HG02884 (cell line): ENCODE data around the gene PIKFYVE.
"Not testable (repeated sequence)": the region's sequence is repeated elsewhere in the genome, so short reads cannot be mapped to it uniquely, and the experiment has no call there.

Experiments
- ATAC-seq: cut with Tn5 transposase; IDR thresholded peaks from one replicate; pipeline ENCODE4 v1.9.1; 2021; ENCODE audit warnings: mild to moderate bottlenecking, moderate library complexity; ENCODE audit not compliant: unreplicated experiment

PIKFYVE gene

GRCh38 chr2:208358758-208359631 lies 92.9 kb downstream of the PIKFYVE start:
- no peak for ATAC-seq

DNA sequence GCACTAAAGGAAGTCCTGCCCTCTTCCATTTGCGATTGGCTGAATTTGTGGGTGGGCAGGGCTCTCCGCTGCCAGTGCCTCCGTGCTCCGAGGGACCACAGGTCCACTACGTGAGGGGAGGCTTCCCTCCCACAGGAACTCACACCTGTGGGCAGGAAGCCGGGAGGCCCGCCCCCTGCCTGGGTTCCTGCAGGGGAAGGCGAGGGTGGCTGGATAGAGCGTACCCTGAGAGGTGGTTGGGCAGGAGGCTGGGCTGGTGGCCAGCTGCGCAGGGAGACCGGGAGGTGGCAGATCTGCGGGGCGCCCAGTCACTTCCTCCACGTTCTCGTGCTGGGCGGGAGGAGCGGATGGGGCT lies 93.6 kb downstream of the PIKFYVE start:
- peak; percentile 49 for ATAC-seq

- ATAC-seq, result no peak
Observed at GRCh38 chr2:208360259-208361076, 94.4 kb downstream of the PIKFYVE start.

DNA sequence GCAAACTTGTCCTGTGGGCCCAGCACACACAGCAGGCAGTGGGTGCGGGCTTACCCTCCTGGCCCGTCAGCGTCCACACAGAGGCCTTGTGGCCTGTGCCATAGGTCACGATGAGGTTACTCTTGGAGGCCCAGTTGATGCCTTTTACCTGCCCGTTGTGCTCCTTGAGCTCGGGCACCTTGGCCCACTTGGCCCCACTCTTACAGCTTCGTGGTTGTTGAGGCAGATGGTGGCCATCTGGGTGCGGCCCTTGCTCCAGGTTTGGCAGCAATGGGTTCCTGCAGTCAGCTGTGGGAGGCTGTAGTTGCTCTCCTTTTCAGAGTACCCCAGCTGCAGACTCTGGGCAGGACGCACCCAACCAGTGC lies 95.0 kb downstream of the PIKFYVE start:
- no peak for ATAC-seq

DNA sequence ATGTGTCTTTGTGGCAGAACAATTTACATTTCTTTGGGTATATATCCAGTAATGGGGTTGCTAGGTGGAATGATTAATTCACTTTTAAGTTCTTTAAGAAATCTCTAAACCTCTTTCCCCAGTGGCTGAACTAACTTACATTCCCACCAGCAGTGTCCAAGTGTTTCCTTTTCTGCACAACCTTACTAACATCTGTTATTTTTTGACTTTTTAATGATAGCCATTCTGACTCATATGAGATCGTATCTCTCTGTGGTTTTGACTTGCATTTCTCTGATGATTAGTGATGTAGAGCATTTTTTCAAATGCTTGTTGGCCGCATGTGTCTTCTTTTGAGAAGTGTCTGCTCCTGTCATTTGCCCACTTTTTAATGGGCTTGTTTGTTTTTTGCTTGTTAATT lies 97.4 kb downstream of the PIKFYVE start:
- ATAC-seq, result peak; percentile 59

GRCh38 chr2:208366215-208367127 lies 100.4 kb downstream of the PIKFYVE start:
- peak; percentile 46 for ATAC-seq

GRCh38 chr2:208369091-208369490 lies 103.0 kb downstream of the PIKFYVE start:
- ATAC-seq, result no peak

DNA sequence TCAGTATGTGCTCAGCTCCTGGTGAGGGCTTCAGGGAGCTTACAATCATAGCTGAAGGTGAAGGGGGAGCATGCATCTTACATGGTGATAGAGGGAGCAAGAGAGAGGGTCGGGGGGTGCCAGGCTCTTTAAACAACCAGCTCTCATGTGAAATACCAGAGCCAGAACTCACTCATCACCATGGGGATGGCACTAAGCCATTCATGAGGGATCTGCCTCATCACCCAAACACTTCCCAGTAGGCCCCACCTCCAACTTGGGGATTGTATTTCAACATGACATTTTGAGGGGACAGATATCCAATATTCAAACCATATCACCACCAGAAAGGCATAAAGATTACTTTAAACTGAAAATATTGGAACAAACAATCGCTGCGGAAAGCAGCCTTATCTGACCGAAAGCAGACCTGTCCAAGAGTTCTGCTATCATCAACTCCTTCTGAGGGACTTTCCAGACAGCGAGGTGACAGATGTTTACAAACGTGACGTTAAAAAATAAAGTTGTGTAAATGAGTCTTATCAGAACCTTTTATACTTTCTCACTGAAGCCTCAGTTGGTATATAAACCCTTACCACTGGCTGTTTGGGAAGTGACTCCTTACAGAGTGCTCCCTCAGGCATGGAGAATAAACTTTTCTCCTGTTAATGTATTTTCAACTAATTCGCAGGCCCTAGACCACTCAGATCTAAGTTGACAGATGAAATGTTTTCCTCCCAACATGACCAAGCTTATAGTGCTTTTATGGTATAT lies 105.0 kb downstream of the PIKFYVE start:
- ATAC-seq, result no peak

DNA sequence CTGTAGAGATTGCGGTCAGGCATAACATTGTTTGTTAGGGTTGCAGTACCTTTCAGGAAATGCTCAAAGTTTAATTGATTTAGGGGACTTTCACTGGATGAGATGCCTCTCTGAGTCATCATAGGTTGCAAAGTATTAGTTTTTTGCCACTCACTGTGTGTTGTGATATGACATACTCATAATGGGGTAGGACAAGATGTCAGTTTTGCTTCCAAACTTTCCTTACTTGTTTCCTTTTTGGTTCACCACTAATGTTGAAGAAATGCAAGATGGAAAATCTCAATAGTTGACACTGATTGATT lies 105.5 kb downstream of the PIKFYVE start:
- ATAC-seq, result no peak

GRCh38 chr2:208373460-208374089 lies 107.5 kb downstream of the PIKFYVE start:
- ATAC-seq, result peak; percentile 41

GRCh38 chr2:208375491-208376068 lies 109.5 kb downstream of the PIKFYVE start:
- ATAC-seq, result no peak

DNA sequence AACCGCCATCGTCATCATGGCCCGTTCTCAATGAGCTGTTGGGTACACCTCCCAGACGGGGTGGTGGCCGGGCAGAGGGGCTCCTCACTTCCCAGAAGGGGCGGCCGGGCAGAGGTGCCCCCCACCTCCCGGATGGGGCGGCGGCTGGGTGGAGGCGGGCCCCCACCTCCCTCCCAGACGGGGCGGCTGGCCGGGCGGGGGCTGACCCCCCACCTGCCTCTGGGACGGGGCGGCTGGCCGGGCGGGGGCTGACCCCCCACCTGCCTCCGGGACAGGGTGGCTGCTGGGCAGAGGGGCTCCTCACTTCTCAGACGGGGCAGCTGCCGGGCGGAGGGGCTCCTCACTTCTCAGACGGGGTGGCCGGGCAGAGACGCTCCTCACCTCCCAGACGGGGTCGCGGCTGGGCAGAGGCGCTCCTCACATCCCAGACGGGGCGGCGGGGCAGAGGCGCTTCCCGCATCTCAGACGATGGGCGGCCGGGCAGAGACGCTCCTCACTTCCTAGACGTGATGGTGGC lies 111.3 kb downstream of the PIKFYVE start:
- ATAC-seq, result not testable (repeated sequence)

DNA sequence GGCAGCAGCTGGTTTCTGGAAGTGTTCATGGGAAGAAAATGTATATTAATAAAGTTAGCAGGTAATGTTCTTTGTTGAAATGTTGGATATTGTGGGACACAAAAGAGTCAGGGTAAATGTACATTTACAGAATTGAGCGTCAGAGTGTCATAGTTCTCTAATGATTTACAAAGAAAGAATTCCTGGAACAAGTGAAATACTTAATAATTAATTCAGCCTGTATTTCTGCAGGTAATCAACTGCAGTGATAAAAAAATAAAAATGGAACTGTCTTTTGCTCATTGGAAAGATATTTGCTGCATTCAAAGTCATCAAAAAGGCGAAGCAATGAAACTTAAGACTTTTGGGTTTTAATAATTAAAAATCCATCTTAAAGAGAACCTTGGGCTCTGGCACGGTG lies 113.1 kb downstream of the PIKFYVE start:
- ATAC-seq, result no peak

- ATAC-seq, result no peak
Observed at GRCh38 chr2:208384637-208385036, 118.6 kb downstream of the PIKFYVE start.

- no peak for ATAC-seq
Observed at GRCh38 chr2:208386541-208386940, 120.5 kb downstream of the PIKFYVE start.

DNA sequence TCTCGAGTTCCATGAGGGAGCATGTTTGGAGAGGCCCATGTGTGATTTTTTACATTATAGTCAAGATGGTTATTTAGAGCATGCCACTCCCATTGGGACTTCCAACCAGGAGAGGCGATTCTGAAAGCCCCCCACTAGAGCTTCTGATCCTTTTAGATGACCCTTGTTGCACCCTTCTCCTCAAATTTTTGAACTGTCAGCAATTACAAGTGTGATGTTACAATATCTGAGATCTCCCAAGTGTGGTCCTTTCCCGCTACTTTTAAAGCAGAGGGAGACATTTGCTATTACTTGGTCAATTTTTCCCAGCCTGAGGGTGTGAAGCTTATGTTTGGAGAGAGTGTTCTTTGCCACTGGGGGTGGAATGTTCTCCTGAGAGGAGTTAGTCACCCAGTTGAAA lies 123.9 kb downstream of the PIKFYVE start:
- no peak for ATAC-seq

GRCh38 chr2:208392300-208392699 lies 126.2 kb downstream of the PIKFYVE start:
- no peak for ATAC-seq

DNA sequence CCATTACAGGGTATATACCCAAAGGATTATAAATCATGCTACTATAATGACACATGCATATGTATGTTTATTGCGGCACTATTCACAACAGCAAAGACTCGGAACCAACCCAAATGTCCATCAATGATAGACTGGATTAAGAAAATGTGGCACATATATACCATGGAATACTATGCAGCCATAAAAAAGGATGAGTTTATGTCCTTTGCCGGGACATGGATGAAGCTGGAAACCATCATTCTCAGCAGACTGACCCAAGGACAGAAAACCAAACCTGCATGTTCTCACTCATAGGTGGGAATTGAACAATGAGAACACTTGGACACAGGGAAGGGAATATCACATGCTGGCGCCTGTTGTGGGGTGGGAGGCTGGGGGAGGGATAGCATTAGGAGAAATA lies 130.7 kb downstream of the PIKFYVE start:
- not testable (repeated sequence) for ATAC-seq

GRCh38 chr2:208399201-208399600 lies 133.1 kb downstream of the PIKFYVE start:
- no peak for ATAC-seq
